ENCODE data around the gene TMEM59L.
"Not testable (repeated sequence)": the region's sequence is repeated elsewhere in the genome, so short reads cannot be mapped to it uniquely, and the experiment has no call there.

TMEM59L gene

GRCh38 chr19:18612772-18613588 lies at the start of gene TMEM59L:
TMEM59L (plus strand) TSS chr19:18612870; CDS start chr19:18612959, 89 bp downstream.
- peak; percentile 40 for DNase-seq

GRCh38 chr19:18566953-18567352 lies 45.7 kb upstream of the TMEM59L start:
- DNase-seq = no peak

GRCh38 chr19:18568367-18568766 lies 44.3 kb upstream of the TMEM59L start:
- no peak for DNase-seq

DNA sequence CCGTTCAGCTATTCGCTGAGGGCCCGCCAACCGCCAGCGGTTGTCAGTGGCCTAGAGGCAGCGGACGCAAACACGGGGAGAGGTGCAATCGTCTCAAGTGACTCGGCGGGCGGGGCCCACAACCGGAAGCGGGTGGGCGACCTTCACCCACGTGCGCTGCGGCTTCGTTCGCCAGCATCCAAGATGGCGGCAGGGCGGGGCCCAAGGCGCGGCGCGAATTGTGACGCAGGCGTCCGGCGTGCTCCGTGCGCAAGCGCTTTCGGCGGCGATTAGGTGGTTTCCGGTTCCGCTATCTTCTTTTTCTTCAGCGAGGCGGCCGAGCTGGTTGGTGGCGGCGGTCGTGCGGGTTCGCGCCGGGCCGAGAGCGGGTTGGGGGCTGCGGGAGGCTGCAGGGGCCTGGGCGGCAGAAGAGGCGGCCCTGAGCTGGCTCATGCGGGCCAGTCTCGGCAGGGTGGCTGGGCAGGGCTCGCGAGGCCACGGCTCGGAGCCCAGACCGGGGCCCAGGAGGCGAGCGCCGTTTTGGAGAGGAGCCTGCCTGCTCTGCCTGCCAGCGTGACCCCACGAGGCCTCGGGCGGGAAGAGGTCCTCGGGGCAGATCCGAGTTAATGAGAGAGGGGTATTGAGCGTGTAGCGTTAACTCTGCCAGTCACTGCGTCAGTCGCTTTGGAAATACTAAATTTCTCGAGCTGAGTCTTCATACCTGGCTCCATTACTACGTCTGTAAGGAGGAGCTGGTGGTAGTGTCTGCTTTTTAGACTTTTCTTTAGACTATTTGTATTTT lies 40.9 kb upstream of the TMEM59L start, which contains the start of gene UBA52:
TSS of gene UBA52 (plus strand) at position 294 of the 781 bp plus-strand sequence. CDS start 1,444 bp downstream, outside the sequence.
- DNase-seq = peak; percentile 99

DNA sequence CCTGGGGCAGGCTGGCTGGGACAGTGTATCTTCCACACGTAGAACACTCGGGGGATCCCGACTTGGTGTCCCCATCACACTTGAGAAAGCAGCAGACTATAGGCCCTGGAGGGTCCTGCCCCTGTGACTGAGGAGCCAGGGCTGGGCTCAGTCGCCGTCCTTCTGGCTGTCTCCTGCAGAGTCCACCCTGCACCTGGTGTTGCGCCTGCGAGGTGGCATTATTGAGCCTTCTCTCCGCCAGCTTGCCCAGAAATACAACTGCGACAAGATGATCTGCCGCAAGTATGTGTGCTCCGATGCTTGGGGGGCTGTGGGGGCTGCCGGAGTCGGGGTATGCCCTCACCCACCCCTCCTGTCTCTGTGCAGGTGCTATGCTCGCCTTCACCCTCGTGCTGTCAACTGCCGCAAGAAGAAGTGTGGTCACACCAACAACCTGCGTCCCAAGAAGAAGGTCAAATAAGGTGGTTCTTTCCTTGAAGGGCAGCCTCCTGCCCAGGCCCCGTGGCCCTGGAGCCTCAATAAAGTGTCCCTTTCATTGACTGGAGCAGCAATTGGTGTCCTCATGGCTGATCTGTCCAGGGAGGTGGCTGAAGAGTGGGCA lies 37.9 kb upstream of the TMEM59L start:
- DNase-seq = no peak

DNA sequence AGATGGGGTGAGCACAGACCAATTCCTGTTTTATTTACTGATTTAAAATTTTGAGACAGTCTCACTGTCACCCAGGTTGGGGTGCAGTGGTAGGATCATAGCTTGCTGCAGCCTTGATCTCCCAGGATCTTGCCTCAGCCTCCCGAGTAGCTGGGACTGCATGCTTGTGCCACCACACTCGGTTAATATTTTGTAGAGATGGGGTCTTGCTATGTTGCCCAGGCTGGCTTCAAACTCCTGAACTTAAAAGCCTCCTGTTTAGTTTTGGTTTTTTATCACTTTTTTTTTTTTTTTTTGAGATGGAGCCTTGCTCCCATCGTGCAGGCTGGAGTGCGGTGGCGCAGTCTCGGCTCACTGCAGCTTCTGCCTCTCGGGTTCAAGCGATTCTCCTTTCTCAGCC lies 36.3 kb upstream of the TMEM59L start:
- DNase-seq = no peak

GRCh38 chr19:18577365-18577914 lies 35.2 kb upstream of the TMEM59L start:
- DNase-seq = no peak

- no peak for DNase-seq
These were observed 32.4 kb upstream of the TMEM59L start for GRCh38 chr19:18580311-18580710.

- no peak for DNase-seq
These were observed 26.4 kb upstream of the TMEM59L start for GRCh38 chr19:18586306-18586705.

GRCh38 chr19:18587561-18587960 lies 25.1 kb upstream of the TMEM59L start:
- no peak for DNase-seq

DNA sequence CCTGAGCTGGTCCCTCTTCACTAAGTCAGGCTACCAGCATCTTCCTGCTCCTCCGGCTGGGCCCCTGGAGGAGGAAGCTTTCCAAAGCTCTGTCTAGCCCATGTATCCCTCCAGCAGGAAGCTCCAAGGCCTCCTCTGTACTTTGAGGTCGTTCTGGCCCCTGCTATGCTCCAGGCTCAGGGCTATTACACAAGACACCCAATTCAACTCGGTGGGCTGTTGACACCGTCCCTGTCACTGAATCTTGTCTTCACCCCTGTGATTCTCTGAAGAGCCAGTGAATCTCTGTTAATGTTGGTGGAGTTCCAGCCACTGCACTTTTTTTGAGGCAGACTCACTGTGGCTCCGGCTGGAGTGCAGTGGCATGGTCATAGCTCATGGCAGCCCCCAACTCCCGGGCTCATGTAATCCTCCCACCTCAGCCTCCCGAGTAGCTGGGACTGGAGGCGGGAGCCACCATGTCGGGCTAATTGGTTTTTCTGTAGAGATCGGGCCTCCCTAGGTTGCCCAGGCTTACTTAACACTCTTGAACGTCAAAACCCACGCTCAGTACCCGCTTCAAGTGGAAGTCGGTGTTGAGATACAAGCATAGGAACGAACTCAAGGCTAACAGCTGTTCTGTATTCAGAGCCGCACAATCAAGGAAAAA lies 24.6 kb upstream of the TMEM59L start:
- DNase-seq = no peak

DNA sequence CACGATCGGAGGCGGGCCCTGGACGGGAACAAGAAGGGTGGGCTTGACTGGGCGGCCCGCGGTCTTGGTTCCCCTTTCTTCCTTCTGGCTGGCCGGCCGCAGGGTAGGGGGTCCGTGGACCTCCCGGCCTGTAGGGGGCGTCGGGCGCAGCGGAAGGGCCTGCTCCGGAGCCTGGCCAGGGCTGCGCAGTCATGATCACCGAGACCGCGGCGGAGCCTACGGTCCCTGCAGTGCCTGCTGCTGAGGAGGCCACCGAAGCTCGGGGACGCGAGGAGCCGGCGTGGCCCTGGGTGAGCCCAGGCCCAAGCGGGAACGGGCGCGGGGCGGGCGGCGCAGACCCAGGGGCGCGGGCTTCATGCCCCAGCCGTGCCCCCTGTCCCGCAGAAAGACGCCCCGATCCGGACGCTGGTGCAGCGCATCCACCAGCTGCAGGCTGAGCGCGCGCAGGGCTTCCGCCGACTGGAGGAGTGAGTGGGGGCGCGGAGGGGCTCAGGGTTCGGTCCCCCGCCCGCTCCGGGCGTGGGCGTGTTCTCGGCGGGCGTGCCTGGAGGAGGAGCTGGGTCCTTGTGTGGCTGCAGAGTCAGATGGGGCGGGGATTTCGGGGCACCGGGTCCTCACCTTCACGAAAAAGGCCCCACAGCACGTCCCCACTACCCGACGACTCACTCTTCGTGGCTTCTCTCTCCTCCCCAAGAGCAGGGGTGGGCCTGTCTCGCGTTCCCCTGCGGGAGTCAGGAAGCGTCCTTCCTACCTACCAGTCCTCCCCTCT lies 23.9 kb upstream of the TMEM59L start, which contains the start of gene REX1BD:
TSS of gene REX1BD (plus strand) at position 188 of the 769 bp plus-strand sequence. CDS start at position 192, 4 bp downstream.
- peak; percentile 92 for DNase-seq

DNA sequence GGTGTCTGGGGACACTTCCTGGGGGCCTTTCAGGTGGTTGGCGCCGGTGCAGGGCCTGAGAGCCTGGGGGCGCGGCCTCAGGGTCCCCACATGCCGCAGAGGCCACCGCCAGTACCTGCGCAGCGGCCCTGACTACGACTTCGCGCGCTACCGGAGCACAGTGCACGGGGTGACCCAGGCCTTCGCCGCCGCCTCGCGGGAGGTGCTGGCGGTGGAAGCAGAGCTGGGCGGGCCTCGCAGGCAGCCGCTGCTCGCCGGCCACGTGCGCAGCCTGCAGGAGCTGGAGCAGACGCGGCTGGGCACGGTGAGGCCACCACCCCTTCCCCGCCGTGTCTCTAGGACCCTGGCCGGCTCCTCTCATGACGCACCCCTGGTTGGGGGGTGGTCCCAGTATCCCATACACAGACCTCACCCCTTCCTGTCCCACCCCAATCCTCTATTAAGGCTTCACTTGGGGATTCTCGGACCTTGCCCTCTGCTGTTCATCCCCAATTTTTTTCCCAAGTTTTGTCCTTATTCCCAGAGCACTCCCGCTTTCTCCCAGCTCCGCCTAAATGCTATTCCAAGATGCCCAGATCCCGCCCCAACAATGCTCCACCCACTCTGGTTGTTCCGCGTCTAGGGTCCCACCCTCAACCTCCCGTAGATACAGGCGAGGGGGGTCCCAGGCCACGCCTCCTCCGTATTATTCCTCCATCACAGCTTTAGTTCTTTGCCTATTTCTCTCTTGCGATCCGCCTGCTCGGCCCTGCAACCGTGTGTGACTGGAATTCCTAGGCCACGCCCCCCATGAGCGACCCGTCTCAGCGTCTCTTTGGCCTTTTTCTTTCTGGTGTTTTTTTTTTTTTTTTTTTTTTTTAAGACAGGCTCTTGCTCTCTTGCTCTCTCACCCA lies 23.0 kb upstream of the TMEM59L start:
- DNase-seq = peak; percentile 85

GRCh38 chr19:18590273-18591272 lies 22.1 kb upstream of the TMEM59L start:
- peak; percentile 93 for DNase-seq

DNA sequence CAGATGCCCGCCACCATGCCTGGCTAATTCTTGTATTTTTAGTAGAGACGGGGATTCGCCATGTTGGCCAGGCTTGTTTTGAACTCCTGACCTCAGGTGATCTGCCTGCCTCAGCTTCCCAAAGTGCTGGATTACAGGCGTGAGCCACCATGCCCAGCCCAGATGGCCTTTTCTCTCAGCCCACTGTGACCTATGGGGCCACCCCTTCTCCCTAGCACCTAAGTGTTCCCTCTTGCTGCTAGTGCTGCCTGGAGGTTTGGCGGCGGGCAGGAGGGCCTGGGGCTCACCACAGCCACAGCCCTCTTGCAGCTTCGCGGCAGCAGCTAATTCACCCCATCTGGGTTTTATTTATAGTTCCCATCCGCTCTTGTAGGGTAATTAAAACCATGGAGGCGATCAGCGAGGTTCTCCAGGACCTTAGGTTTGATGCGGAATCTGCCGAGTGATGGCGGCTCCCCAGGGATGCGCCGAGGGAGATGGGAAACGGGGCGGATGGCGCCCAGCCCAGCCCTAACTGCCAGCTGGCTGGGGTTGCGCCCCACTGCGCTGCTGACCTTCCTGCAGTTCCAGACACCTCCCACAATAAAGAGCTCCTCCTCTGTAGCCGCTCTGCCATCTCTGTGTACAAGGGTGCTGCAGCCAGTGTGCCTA lies 20.8 kb upstream of the TMEM59L start:
- DNase-seq = no peak

- not testable (repeated sequence) for DNase-seq
These were observed 19.9 kb upstream of the TMEM59L start for GRCh38 chr19:18592732-18593131.

- no peak for DNase-seq
These were observed 19.1 kb upstream of the TMEM59L start for GRCh38 chr19:18593367-18594095.
